NCI-H1105 (cell line): ENCODE data around the gene CANX.
A peak's percentile ranks its signal among the peaks of the same experiment; 100 is the strongest.

ENCODE experiments used
- DNase-seq: peaks from one replicate; lab custom pipeline; 2025; lab: John Stamatoyannopoulos, UW

Gene CANX

DNA sequence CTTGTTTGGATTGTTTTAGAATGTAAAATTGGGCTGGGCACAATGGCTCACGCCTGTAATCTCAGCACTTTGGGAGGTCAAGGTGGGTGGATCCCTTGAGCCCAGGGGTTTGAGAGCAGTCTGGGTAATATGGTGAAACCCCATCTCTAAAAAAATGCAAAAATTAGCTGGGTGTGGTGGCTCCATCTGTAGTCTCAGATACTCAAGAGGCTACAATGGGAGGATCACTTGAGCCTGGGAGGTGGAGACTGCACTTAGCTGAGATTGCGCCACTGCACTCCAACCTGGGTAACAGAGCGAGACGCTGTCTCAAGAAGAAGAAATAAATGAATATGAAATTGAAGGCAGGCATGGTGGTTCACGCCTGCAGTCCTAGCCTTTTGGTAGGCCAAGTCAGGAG is 55.2 kb downstream of the CANX start:
- DNase-seq, result no peak

DNA sequence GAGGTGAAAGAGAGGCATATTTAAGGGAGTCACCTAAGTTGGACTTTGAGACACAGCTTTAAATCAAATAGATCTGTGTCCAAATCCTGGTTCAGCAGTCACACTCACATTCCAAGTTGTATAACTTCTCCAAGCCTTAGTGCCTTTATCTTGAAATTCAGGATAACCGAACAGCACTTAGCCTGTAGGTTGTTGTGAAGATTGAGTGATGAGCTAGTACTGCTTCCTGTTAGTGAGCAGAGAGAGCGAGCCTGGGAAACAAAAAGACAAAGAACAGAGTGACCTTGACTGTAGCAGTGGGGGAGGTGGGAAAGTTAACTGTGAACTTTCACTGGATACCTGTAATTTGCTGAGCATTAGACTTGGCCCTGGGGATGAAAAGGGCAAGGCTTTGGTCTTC is 56.3 kb downstream of the CANX start:
- DNase-seq, result no peak

- DNase-seq, result no peak
These were observed 60.2 kb downstream of the CANX start for GRCh38 chr5:179758955-179759354.

- DNase-seq, result no peak
These were observed 61.1 kb downstream of the CANX start for GRCh38 chr5:179759581-179760551.

DNA sequence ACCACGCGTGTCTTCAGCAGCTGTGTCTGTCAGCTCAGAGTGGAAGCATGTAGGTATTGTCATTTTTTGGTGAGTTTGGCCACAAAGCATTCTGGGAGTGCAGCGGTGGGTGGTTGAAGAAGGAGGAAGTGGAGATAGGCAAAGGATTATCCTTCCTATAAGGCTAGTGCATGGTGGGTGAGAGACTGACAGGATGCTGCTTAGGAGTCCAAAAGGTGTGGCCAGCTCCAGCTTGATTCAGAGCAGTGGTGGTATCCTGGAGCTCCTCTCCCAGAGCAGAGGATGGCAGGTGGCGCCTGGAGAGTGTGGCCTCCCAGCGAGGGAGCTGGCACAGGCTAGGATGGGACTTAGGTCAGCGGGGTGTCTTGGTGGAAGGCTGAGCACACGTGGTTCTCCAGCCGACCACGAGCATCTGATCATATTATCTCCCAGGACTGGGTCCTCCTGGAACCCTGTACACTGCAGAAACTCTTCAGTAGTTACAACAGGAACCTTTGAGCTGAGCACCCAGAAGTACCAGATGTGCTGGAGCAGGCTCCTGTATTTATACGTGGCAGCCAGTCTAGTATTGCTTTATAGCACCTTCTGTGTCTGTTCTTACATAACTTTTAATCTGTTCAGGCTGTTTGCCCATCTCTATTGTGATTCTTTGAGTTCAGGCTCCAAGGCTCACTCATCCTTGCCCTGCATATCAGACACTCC is 63.5 kb downstream of the CANX start:
- no peak for DNase-seq

GRCh38 chr5:179762781-179763176 is 64.0 kb downstream of the CANX start:
- DNase-seq, result no peak

GRCh38 chr5:179763215-179763945 is 64.6 kb downstream of the CANX start:
- DNase-seq, result peak; percentile 7

GRCh38 chr5:179764056-179764455 is 65.3 kb downstream of the CANX start:
- DNase-seq, result no peak

GRCh38 chr5:179765400-179765799 is 66.6 kb downstream of the CANX start:
- no peak for DNase-seq

- DNase-seq, result no peak
These were observed 67.4 kb downstream of the CANX start for GRCh38 chr5:179766021-179766725.

DNA sequence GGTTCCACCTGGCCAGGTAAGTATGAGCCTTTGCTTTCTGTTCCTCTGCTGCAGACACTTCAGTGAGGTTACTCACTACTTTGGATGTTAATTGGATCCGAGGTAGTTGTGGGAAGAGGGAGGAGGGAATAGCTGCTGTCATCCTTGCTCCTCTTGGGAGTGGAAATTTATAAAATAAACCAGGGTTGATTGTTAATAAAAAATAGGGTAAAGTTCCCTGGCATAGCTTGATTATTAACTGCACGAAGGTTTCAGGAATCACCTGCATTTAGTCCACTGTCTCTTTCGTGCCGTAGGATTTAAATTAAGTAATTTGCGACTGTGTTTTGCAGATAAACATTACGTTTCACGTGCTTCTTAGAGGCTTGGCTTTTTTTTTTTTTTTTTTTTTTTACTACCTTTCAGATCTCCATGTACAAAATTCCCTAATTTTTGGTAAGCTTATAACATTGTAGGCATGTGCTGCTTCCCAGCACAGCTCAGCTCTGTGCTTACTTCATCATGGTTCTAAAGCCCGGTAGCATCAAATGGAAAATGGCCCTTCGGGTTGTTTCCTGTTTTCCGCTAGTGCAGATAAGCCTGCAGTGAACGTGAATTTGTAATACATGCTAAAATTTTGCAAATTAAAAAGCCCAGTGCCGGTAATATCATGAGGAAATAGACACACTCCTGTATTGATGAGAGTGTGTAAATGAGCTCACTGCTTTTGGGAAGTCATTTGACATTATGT is 68.1 kb downstream of the CANX start:
- DNase-seq, result no peak

DNA sequence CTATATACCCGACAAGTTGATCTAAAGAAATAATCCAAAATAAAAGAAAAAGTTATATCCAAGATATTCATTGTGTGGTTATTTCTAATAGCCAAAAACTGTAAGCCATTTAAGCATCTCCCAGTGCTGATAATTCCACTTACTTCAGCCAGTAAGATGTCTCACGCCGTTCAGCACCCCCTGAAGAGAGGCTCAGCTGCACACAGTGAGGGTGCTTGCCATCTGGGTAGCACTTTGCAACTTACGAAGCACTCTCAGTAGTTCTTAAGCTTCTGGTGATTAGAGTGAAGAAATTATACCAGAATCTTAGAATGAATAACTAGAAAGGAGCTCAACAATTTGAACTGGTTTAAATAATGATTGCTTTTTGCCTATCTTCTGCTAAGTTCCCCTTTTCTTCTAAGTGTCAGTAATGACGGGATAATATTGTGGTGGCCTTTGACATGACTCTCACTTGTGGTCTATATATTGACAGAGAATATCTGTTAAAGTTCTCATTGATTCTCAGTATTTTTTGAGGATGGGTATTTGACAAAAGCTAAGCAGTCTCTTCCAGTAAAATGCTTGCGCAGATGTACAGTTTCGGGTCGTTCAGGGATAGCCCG is 68.8 kb downstream of the CANX start:
- DNase-seq, result no peak

- no peak for DNase-seq
These were observed 69.7 kb downstream of the CANX start for GRCh38 chr5:179768326-179769085.

GRCh38 chr5:179769271-179769670 is 70.5 kb downstream of the CANX start:
- DNase-seq, result no peak

GRCh38 chr5:179769796-179770195 is 71.0 kb downstream of the CANX start:
- DNase-seq, result no peak

- no peak for DNase-seq
These were observed 72.6 kb downstream of the CANX start for GRCh38 chr5:179771311-179771895.

DNA sequence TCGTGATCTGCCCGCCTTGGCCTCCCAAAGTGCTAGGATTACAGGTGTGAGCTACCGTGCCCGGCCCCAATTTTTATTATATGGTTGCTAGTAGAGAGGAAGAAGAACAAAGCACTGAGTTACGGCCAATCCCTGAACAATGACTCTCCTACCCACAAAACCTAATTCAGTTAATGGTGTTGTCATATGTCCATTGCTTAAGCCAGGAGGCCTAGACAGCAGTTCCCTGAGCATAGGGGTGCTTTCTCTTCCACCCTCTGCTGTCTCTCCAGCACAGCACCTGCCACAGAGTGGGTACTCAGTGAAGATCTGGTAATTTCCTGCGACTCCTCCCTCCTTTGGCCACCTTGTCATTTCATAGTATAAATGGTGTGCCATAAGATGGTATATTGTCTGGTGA is 73.6 kb downstream of the CANX start:
- no peak for DNase-seq

GRCh38 chr5:179773686-179774040 is 74.9 kb downstream of the CANX start:
- DNase-seq, result no peak

DNA sequence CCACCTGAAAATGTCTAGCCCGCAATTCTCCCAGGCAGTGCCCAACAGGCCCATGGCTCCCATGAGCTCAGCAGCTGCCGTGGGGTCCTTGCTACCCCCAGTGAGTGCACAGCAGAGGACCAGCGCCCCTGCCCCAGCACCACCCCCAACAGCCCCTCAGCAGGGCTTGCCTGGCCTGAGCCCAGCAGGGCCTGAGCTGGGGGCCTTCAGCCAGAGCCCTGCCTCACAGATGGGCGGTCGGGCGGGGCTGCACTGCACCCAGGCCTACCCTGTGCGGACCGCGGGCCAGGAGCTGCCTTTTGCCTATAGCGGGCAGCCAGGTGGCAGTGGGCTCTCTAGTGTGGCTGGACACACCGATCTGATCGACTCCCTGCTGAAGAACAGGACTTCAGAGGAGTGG is 75.7 kb downstream of the CANX start:
- DNase-seq, result no peak
